Jurkat, Clone E6-1 (cell line): ENCODE data around the gene ESPL1.
A peak's percentile ranks its signal among the peaks of the same experiment; 100 is the strongest.

Experiments
- DNase-seq: peaks from one replicate; pipeline ENCODE4 v3.0.0-alpha.2; 2011; ENCODE audit warnings: low read depth, low spot score
- H3K4me3 ChIP-seq: 2 replicates; pipeline ENCODE4 v1.5.1; 2011; ENCODE audit warnings: mild to moderate bottlenecking, low read length, control low read depth, moderate library complexity

The ESPL1 gene

GRCh38 chr12:53229454-53229853, 38.6 kb upstream of the ESPL1 start:
- H3K4me3 ChIP-seq, result no peak overlapping the region

GRCh38 chr12:53230108-53230845, 37.8 kb upstream of the ESPL1 start:
- no peak overlapping the region for H3K4me3 ChIP-seq
- no peak for DNase-seq

More at GRCh38 chr12:53229454-53229853, 38.6 kb upstream of the ESPL1 start:
- no peak for DNase-seq

GRCh38 chr12:53231671-53231920, 36.5 kb upstream of the ESPL1 start:
- no peak for DNase-seq
- H3K4me3 ChIP-seq, result peak overlapping the region; percentile 52

- DNase-seq, result no peak
- H3K4me3 ChIP-seq, result peak within 1 kb of the TSS; percentile 60
Measured at GRCh38 chr12:53231921-53232645, 36.0 kb upstream of the ESPL1 start, which contains the start of gene RARG. Gene RARG (minus strand): TSS chr12:53232209. CDS start chr12:53227545, 4,664 bp downstream.

- H3K4me3 ChIP-seq, result peak overlapping the region; percentile 60
- no peak for DNase-seq
Measured at GRCh38 chr12:53232646-53233461, 35.2 kb upstream of the ESPL1 start.

GRCh38 chr12:53233671-53234121, 34.4 kb upstream of the ESPL1 start:
- no peak overlapping the region for H3K4me3 ChIP-seq
- no peak for DNase-seq

- no peak for DNase-seq
- no peak overlapping the region for H3K4me3 ChIP-seq
Measured at GRCh38 chr12:53234271-53234914, 33.7 kb upstream of the ESPL1 start.

GRCh38 chr12:53235164-53235563, 32.9 kb upstream of the ESPL1 start:
- no peak for DNase-seq
- no peak overlapping the region for H3K4me3 ChIP-seq

- no peak overlapping the region for H3K4me3 ChIP-seq
- DNase-seq, result no peak
Measured at GRCh38 chr12:53235742-53236442, 32.2 kb upstream of the ESPL1 start.

GRCh38 chr12:53236443-53237111, 31.5 kb upstream of the ESPL1 start:
- no peak overlapping the region for H3K4me3 ChIP-seq
- no peak for DNase-seq

GRCh38 chr12:53239643-53240258, 28.3 kb upstream of the ESPL1 start:
- no peak overlapping the region for H3K4me3 ChIP-seq
- DNase-seq, result no peak

- H3K4me3 ChIP-seq, result no peak overlapping the region
- DNase-seq, result no peak
Measured at GRCh38 chr12:53241623-53242412, 26.3 kb upstream of the ESPL1 start.

- H3K4me3 ChIP-seq, result no peak overlapping the region
- no peak for DNase-seq
Measured at GRCh38 chr12:53244337-53244736, 23.8 kb upstream of the ESPL1 start.

- no peak overlapping the region for H3K4me3 ChIP-seq
- DNase-seq, result no peak
Measured at GRCh38 chr12:53245286-53245685, 22.8 kb upstream of the ESPL1 start.

- no peak for DNase-seq
- peak overlapping the region; percentile 97 for H3K4me3 ChIP-seq
Measured at GRCh38 chr12:53251477-53252348, 16.4 kb upstream of the ESPL1 start.

- no peak for DNase-seq
- peak overlapping the region; percentile 97 for H3K4me3 ChIP-seq
Measured at GRCh38 chr12:53252349-53252916, 15.7 kb upstream of the ESPL1 start.
